ENCODE measurements around the gene RNF39.

GRCh38 chr6:30097902-30098768 lies 22.6 kb upstream of the RNF39 start:
- TF ChIP-seq EZH2phosphoT487 (IDR thresholded peaks at IDR 0.05; ENCODE audit: unreplicated experiment) (no peak), CTCF (conservative IDR thresholded peaks at IDR 0.05; ENCODE audit: low read depth in 2 of 2) (no peak), EZH2 (IDR thresholded peaks at IDR 0.05; ENCODE audit: low read depth, unreplicated experiment) (no peak), POLR2AphosphoS5 (IDR thresholded peaks at IDR 0.05; ENCODE audit: low read depth) (no peak), ZNF114 (CRISPR knock-in tag; IDR thresholded peaks at IDR 0.05) (no peak), STAT1 (IDR thresholded peaks at IDR 0.05; ENCODE audit: unreplicated experiment) (no peak), CREB1 (CRISPR knock-in tag; IDR thresholded peaks at IDR 0.05; ENCODE audit: low read depth) (no peak), ETS1 (IDR thresholded peaks at IDR 0.05) (no peak), REST (IDR thresholded peaks at IDR 0.05; ENCODE audit: unreplicated experiment) (no peak), ZNF462 (CRISPR knock-in tag; IDR thresholded peaks at IDR 0.05) (no peak), NANOG (IDR thresholded peaks at IDR 0.05; ENCODE audit: borderline replicate concordance) (no peak), ZNF331 (CRISPR knock-in tag; IDR thresholded peaks at IDR 0.05; ENCODE audit: low read depth) (no peak), JUNB (IDR thresholded peaks at IDR 0.05; ENCODE audit: unreplicated experiment) (no peak)
